Type B pancreatic cell (in vitro differentiated cells): ENCODE results near the gene HYAL1. TPM values are rescaled to one million over a fixed set of nuclear protein-coding genes. Genes with fewer than 3 reads are reported as not detected.

ENCODE experiments used
- DNase-seq: peaks from one replicate; pipeline ENCODE4 v3.0.0; 2021; ENCODE audit warnings: mixed read lengths; ENCODE audit not compliant: unreplicated experiment; ENCODE audit errors: extremely low spot score
- H3K27ac Mint-ChIP-seq: 2 replicates; pipeline ENCODE4 v1.8.0; 2021; ENCODE audit warnings: mild to moderate bottlenecking, mixed read lengths
- H3K27me3 Mint-ChIP-seq: 2 replicates; pipeline ENCODE4 v1.8.0; 2021; ENCODE audit warnings: mixed read lengths
- H3K36me3 Mint-ChIP-seq: 2 replicates; pipeline ENCODE4 v1.8.0; 2021; ENCODE audit warnings: mixed read lengths
- H3K4me1 Mint-ChIP-seq: one replicate; pipeline ENCODE4 v1.8.0; 2021; ENCODE audit warnings: mixed read lengths; ENCODE audit not compliant: unreplicated experiment
- H3K4me3 Mint-ChIP-seq: 2 replicates; pipeline ENCODE4 v1.8.0; 2021; ENCODE audit warnings: mild to moderate bottlenecking, mixed read lengths
- H3K9me3 Mint-ChIP-seq: 2 replicates; pipeline ENCODE4 v1.8.0; 2021; ENCODE audit warnings: mixed read lengths
- CTCF ChIP-seq: fragments of 200-600 bp; sonication (generic); conservative IDR thresholded peaks from 2 replicates; pipeline ENCODE4 v1.5.0; 2021; ENCODE audit warnings: antibody characterized with exemption, mild to moderate bottlenecking
- total RNA-seq: library from RNA; stranded (reverse); gene quantifications from 2 replicates; pipeline ENCODE4 v1.2.1, GENCODE V29; 2021; ENCODE audit warnings: low replicate concordance

HYAL1 gene
- total RNA-seq, 1 donor from 2014 or later = 3.7 TPM

- Mint-ChIP-seq H3K4me3 (peak overlapping the region; percentile 98), H3K4me1 (peaks cover 18% of the 10 kb centered on the region)
Observed at GRCh38 chr3:50299929-50300680, 3.3 kb downstream of the HYAL1 start.

GRCh38 chr3:50299638-50299928 lies 3.8 kb downstream of the HYAL1 start:
- no peak for TF ChIP-seq CTCF
- Mint-ChIP-seq H3K4me1 (peaks cover 18% of the 10 kb centered on the region), H3K27me3 (no peaks in the 10 kb centered on the region), H3K4me3 (peak overlapping the region; percentile 98), H3K36me3 (no peaks in the 10 kb centered on the region), H3K9me3 (no peaks in the 10 kb centered on the region), H3K27ac (peak overlapping the region; percentile 99)
- DNase-seq = no peak

More at GRCh38 chr3:50299929-50300680, 3.3 kb downstream of the HYAL1 start:
- no peaks in the 10 kb centered on the region for H3K36me3 Mint-ChIP-seq
- H3K27me3 Mint-ChIP-seq = no peaks in the 10 kb centered on the region
- no peak for TF ChIP-seq CTCF
- no peaks in the 10 kb centered on the region for H3K9me3 Mint-ChIP-seq
- peak overlapping the region; percentile 99 for H3K27ac Mint-ChIP-seq
- DNase-seq = no peak

DNA sequence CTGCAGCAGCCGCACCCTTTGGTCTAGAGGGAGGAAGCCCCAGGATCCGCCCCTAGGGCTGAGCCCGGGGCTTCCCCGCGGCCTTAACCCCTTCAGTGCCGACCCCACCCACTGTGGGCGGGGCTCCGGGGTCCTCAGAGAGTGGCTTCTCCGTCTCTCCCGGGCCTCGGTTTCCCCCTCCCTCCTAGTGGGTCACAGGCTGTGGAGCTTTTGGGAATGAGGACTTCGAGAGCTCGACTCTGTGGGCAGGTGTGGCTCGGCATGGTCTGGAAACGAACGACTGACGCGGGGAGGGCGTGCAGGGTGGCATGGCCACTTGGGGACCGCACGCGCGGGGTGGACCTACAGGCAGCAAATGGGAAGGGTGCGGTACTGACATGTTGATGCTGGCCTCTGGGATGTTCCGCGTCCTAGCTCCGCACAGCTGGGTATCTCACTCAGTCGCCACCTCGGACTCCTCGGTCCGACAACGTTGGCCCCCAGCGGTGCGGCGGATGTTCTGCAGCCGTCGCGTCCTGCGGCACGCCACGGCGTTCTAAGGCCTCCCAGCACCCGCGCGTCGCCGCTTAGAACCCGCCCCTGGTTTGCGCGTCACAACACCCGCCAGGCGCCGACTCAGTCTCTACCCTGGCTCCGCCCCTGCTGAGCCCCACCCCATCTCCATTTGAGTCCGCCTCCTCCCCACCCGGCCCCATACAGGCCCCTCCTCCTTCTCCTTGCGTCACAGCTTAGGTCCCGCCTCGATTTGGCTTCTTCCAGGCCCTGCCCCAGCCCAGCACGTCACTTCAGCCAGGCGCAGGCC lies 4.3 kb downstream of the HYAL1 start, which contains the start of the genes HYAL3 and NAA80:
TSS of gene HYAL3 (minus strand) at position 570 of the 802 bp plus-strand sequence. CDS start 3,803 bp downstream, outside the sequence.
TSS of gene NAA80 (minus strand) at position 570 of the 802 bp plus-strand sequence. CDS start 1,942 bp downstream, outside the sequence.
- H3K36me3 Mint-ChIP-seq = no peaks in the 10 kb centered on the region
- H3K27me3 Mint-ChIP-seq = no peaks in the 10 kb centered on the region
- peak within 1 kb of the TSS; percentile 98 for H3K4me3 Mint-ChIP-seq
- H3K9me3 Mint-ChIP-seq = no peaks in the 10 kb centered on the region
- H3K27ac Mint-ChIP-seq = peak within 1 kb of the TSS; percentile 99
- H3K4me1 Mint-ChIP-seq = peaks cover 18% of the 10 kb centered on the region
- DNase-seq = peak; percentile 99
- TF ChIP-seq CTCF = peak; percentile 64

DNA sequence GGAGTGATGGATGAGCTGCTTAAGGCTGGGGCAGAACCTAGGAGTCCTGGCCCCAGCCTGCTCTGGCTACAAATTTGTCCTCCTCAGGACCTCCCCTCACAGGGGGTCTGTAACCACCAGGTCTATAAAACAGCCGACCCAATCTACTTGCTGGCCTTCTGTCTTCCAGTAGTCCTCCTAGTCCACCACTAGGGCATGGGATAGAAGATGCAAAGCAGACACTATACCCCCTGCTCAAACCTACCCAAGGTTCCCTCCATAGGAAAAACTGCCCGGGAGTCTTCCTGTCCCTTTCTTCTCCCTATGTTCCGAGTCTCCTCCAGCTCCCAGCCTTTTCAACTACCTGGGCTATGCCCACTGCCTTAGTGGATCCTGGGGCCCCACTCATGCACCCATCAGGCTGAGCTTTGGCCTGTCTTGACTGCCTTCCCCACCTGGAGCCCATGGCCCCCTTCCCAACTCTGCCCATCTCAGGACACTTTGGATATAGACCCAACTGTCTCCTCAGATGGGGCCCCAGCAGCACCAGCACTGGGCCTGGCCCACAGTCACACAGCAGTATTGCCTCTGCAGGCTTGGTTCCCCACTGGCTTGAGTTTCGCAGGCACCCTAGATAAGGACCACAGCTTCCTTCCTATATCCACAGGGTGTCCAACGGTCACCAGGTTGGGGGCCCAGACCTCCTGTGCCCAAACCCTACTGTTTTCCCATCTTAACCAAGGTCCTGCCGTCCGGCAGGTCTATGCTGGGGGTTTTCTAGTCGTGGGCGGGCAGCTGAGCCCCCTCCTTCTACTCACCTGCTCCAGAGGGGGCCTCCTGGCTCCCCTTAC lies 5.3 kb downstream of the HYAL1 start:
- peak; percentile 47 for TF ChIP-seq CTCF
- Mint-ChIP-seq H3K4me3 (peak overlapping the region; percentile 98), H3K27me3 (no peaks in the 10 kb centered on the region), H3K27ac (peak overlapping the region; percentile 46), H3K9me3 (no peaks in the 10 kb centered on the region), H3K36me3 (no peaks in the 10 kb centered on the region), H3K4me1 (peaks cover 18% of the 10 kb centered on the region)
- no peak for DNase-seq

GRCh38 chr3:50297384-50297775 lies 6.0 kb downstream of the HYAL1 start:
- Mint-ChIP-seq H3K27ac (peak overlapping the region; percentile 46), H3K36me3 (no peaks in the 10 kb centered on the region), H3K4me1 (peaks cover 18% of the 10 kb centered on the region), H3K27me3 (no peaks in the 10 kb centered on the region), H3K9me3 (no peaks in the 10 kb centered on the region), H3K4me3 (peak overlapping the region; percentile 98)
- DNase-seq = no peak
- no peak for TF ChIP-seq CTCF
